ENCODE measurements around the gene CRYBG2.

DNA sequence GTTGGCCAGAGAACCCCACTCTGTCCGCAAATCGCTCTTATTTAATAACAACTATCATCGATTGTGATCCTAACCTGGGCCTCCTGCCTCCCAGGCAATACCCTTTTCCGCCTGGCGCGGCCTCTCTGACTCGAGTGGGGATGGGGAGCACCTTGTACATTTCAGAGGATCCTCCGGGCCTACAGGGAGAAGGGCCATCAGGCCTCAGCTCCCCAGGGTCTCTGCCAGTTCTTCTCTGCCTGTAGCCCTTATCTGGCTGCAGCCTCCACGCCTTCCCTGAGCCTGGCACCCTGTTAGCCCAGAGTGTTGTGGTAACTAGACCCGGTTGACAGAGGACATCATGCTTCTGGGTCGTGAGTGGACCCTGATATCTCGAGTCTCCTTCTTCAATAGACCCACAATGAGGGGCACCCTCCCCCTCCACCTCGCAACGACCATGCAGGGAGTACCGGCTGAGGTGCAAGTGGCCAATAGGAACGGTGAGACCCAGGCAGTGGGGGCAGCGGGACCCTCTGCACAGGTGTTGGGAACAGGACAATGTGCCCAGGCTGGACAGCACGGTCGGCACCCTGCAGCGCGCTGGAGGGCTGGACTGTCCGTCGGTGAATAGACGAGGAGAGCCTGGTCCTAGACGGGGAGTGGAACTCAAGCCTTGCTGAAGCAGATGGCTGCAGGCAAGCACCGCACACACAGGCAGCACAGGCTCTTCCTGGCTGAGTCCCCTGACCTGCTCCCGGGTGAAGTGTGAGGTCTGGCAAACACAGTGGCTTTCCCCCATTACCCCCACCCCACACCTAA is 7.1 kb upstream of the CRYBG2 start:
- no peak for TF ChIP-seq CTCF (IDR thresholded peaks at IDR 0.05)
- no peak for TF ChIP-seq POLR2A (IDR thresholded peaks at IDR 0.05)

All from right lobe of liver (tissue), 4 donors.